K562 (cell line): ENCODE measurements around the gene DCUN1D3. TPM values are rescaled to one million over a fixed set of nuclear protein-coding genes. Genes with fewer than 3 reads are reported as not detected.

ENCODE experiments used
- ATAC-seq: fragments of 200-7000 bp; cut with Tn5 transposase; 3 replicates; pipeline ENCODE4 v1.9.1; 2020; ENCODE audit warnings: moderate library complexity
- BruUV-seq: library from RNA; stranded (reverse); fragments of 400-500 nt; replicated peaks from 2 replicates; lab custom pipeline; 2021; lab: Mats Ljungman, UMichigan
- CTCF ChIA-PET: fragments of 300-600 bp; formaldehyde crosslinking; extraction: SDS; loops from one replicate; lab custom pipeline; 2021; ENCODE audit warnings: low intra/inter-chr PET ratio; lab: Yijun Ruan, JAX
- POLR2A ChIA-PET: fragments of 300-600, 350-650 bp; sonication (Branson Sonifier 250); formaldehyde crosslinking; extraction: SDS; loops from one replicate; lab custom pipeline; 2021; ENCODE audit warnings: antibody characterized with exemption, inconsistent platforms; lab: Yijun Ruan, JAX
- DNase-seq, 4 experiments: peaks; one replicate each; pipeline versions ENCODE4 v3.0.0 to v3.0.0-alpha.2; 2011 to 2018; ENCODE audit warnings: low spot score in 3 of 4, mixed read lengths in 3 of 4; ENCODE audit errors: extremely low read depth in 1 of 4
- FAIRE-seq: peaks from 2 replicates; lab custom pipeline; 2011; peaks lifted over from hg19 to GRCh38; lab: Jason Lieb, UNC
- H2AFZ ChIP-seq: 2 replicates; pipeline ENCODE4 v1.6.0; 2011; ENCODE audit warnings: low read depth, low read length, control low read depth, inconsistent platforms
- H3K27ac ChIP-seq: fragments of 200-600 bp; 3 replicates; pipeline ENCODE4 v1.8.0; 2011; ENCODE audit warnings: low read depth, mild to moderate bottlenecking, control low read depth, inconsistent platforms, low read length, moderate library complexity, mixed read lengths; ENCODE audit errors: extremely low read depth
- H3K27me3 ChIP-seq, 2 experiments: fragments of 300-600 bp in 1 of 2; 2 replicates in 1 of 2; 3 replicates in 1 of 2; pipeline versions ENCODE4 v1.6.0 to v1.8.0; 2011; ENCODE audit warnings: inconsistent platforms in 2 of 2, low read length in 2 of 2, mild to moderate bottlenecking in 1 of 2, mixed read lengths in 1 of 2, moderate library complexity in 1 of 2; ENCODE audit not compliant: control insufficient read depth in 2 of 2, insufficient read depth in 2 of 2
- H3K36me3 ChIP-seq: fragments of 300-600 bp; 3 replicates; pipeline ENCODE4 v1.8.0; 2011; ENCODE audit warnings: mild to moderate bottlenecking, low read length, inconsistent platforms; ENCODE audit not compliant: control insufficient read depth, insufficient read depth
- H3K4me1 ChIP-seq, 2 experiments: fragments of 200-600 bp in 1 of 2; replicated peaks in 1 of 2; 2 replicates in 1 of 2; 3 replicates in 1 of 2; pipeline versions ENCODE4 v1.5.1 to v1.8.0; 2011; ENCODE audit warnings: inconsistent platforms in 2 of 2, low read length in 2 of 2, mild to moderate bottlenecking in 1 of 2, mixed read lengths in 1 of 2, moderate library complexity in 1 of 2; ENCODE audit not compliant: control insufficient read depth in 2 of 2, insufficient read depth in 2 of 2
- H3K4me2 ChIP-seq: 2 replicates; pipeline ENCODE4 v1.6.1; 2011; ENCODE audit warnings: low read length, control low read depth, inconsistent platforms, mixed read lengths; ENCODE audit not compliant: insufficient read depth
- H3K4me3 ChIP-seq: fragments of 200-600 bp; sonication (generic), shearing (Covaris generic); 2 replicates; pipeline ENCODE4 v1.5.1; 2016; ENCODE audit warnings: control low read depth, inconsistent platforms
- H3K79me2 ChIP-seq: fragments of 200-600 bp; 3 replicates; pipeline ENCODE4 v1.8.0; 2011; ENCODE audit warnings: low read length, inconsistent platforms; ENCODE audit not compliant: control insufficient read depth, insufficient read depth
- H3K9ac ChIP-seq, 2 experiments: 2 replicates each; pipeline versions ENCODE4 v1.6.0 to v1.6.1; 2011; ENCODE audit warnings: low read depth in 2 of 2, low read length in 2 of 2, control low read depth in 1 of 2, inconsistent platforms in 1 of 2, mild to moderate bottlenecking in 1 of 2, mixed read lengths in 1 of 2; ENCODE audit not compliant: insufficient read depth in 1 of 2
- H3K9me1 ChIP-seq: one replicate; pipeline ENCODE4 v1.6.0; 2011; ENCODE audit warnings: inconsistent platforms, mild to moderate bottlenecking, low read length, moderate library complexity; ENCODE audit not compliant: control insufficient read depth, insufficient read depth
- H3K9me3 ChIP-seq: replicated peaks from 2 replicates; pipeline ENCODE4 v1.5.1; 2011; ENCODE audit warnings: low read depth, low read length, inconsistent platforms; ENCODE audit not compliant: control insufficient read depth, insufficient read depth
- H4K20me1 ChIP-seq: replicated peaks from 2 replicates; pipeline ENCODE4 v1.6.1; 2011; ENCODE audit warnings: low read length, inconsistent platforms, mixed read lengths; ENCODE audit not compliant: control insufficient read depth, insufficient read depth
- SRSF3 ChIP-seq: fragments of 200-400 bp; formaldehyde crosslinking; IDR thresholded peaks from 2 replicates; pipeline ENCODE4 v1.6.1; 2016; ENCODE audit warnings: mild to moderate bottlenecking, low read length, moderate library complexity; ENCODE audit not compliant: insufficient read depth
- WGBS: fragments of 100-300 bp; shearing (Covaris generic); methylation state at CpG from one replicate; pipeline ENCODE4 v1.1.6; 2016; ENCODE audit warnings: low coverage, mixed read lengths; ENCODE audit not compliant: insufficient coverage; ENCODE audit errors: missing lambda C conversion rate; 5-methylcytosine and 5-hydroxymethylcytosine counted together
- in situ Hi-C: fragments of 300-500 bp; cut with MboI; formaldehyde crosslinking; loops from 4 replicates; pipeline ENCODE4 v1.15.0; 2018; ENCODE audit warnings: inconsistent platforms, mixed read lengths
- intact Hi-C: fragments of 100-400 bp; cut with micrococcal nuclease; formaldehyde crosslinking; loops from 2 replicates; pipeline ENCODE4 v1.14.2; 2022
- polyA plus RNA-seq, 8 experiments: library from polyadenylated mRNA; depleted of rRNA in 4 of 8; stranded (reverse) in 5 of 8; unstranded in 3 of 8; fragments of >200 nt; fragmentation: Nextera tagmentation in 2 of 8; fragmentation: Illumina TruSeq in 1 of 8; extraction: Ambion mirVana in 2 of 8; extraction: Trizol in 1 of 8; gene quantifications; 2 replicates each; pipeline versions ENCODE4 v1.2.1 to v1.2.3, GENCODE V29; 2011 to 2014; ENCODE audit warnings: inconsistent platforms in 1 of 8, missing spikeins in 1 of 8
- total RNA-seq, 7 experiments: library from RNA; depleted of rRNA in 6 of 7; stranded (reverse); fragments of >200 nt in 6 of 7; fragmentation: Illumina TruSeq in 2 of 7; extraction: Trizol in 2 of 7; gene quantifications; 2 replicates each; pipeline versions ENCODE4 v1.2.1 to v1.2.3, GENCODE V29; 2011 to 2021; ENCODE audit warnings: low replicate concordance in 1 of 7
- TF ChIP-seq, protein P1 (sequence below): fragments of 450-650 bp; IDR thresholded peaks from 2 replicates; pipeline ENCODE4 v1.6.1; 2017; ENCODE audit warnings: antibody characterized with exemption, mild to moderate bottlenecking

Gene DCUN1D3
- total and polyA plus RNA-seq, 9 of the 15 experiments (the other 6 are each of a cell fraction or from before 2014, with no cell fraction given): 1.0 to 4.7 (median 2.2) TPM

DNA sequence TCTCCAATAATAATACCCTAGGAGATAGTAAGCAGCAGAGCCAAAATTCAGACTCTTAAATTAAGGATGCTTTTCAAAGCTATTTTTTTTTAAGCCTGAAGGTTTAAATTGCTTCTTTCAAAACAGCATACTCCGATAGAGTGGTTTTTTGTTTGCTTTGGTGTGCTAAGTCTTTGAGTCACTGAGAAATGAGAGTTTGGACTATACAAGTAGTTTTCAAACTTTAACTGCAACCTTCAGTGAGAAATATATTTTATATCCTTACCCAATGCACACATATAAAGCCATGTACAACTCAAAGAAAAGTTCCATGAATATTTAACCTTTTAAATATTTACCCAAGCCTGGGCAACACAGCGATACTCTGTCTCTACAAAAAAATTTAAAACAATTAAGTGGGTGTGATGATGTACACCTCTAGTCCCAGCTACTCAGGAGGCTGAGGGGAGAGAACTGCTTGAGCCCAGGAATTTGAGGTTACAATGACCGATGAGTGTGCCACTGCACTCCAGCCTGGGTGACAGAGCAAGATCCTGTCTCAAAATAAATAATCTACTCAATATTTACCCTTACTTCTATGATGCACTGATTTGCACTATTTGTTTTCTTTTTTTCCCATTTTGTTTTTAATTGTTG is 19.2 kb downstream of the DCUN1D3 start:
- H3K9ac ChIP-seq: no peak overlapping the region
- CTCF ChIA-PET: no interaction called here
- FAIRE-seq (no peak), ATAC-seq (no peak)
- no peaks in the 10 kb centered on the region for H3K9me3 ChIP-seq
- H2AFZ ChIP-seq: no peak overlapping the region
- TF ChIP-seq SRSF3: no peak
- TF ChIP-seq, protein P1, sequence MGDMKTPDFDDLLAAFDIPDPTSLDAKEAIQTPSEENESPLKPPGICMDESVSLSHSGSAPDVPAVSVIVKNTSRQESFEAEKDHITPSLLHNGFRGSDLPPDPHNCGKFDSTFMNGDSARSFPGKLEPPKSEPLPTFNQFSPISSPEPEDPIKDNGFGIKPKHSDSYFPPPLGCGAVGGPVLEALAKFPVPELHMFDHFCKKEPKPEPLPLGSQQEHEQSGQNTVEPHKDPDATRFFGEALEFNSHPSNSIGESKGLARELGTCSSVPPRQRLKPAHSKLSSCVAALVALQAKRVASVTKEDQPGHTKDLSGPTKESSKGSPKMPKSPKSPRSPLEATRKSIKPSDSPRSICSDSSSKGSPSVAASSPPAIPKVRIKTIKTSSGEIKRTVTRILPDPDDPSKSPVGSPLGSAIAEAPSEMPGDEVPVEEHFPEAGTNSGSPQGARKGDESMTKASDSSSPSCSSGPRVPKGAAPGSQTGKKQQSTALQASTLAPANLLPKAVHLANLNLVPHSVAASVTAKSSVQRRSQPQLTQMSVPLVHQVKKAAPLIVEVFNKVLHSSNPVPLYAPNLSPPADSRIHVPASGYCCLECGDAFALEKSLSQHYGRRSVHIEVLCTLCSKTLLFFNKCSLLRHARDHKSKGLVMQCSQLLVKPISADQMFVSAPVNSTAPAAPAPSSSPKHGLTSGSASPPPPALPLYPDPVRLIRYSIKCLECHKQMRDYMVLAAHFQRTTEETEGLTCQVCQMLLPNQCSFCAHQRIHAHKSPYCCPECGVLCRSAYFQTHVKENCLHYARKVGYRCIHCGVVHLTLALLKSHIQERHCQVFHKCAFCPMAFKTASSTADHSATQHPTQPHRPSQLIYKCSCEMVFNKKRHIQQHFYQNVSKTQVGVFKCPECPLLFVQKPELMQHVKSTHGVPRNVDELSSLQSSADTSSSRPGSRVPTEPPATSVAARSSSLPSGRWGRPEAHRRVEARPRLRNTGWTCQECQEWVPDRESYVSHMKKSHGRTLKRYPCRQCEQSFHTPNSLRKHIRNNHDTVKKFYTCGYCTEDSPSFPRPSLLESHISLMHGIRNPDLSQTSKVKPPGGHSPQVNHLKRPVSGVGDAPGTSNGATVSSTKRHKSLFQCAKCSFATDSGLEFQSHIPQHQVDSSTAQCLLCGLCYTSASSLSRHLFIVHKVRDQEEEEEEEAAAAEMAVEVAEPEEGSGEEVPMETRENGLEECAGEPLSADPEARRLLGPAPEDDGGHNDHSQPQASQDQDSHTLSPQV: no peak
- TF ChIP-seq, all 486 proteins: peak for 0
- in situ Hi-C loops: no loop called here
- H3K79me2 ChIP-seq: no peaks in the 10 kb centered on the region
- no peak overlapping the region for H3K27ac ChIP-seq
- no peaks in the 10 kb centered on the region for H3K9me1 ChIP-seq
- POLR2A ChIA-PET: interaction anchor here (0.6 to 1.7 kb wide), 4 partner anchors 9 to 33 kb away, joined by 3 to 5 read pairs (median 4); no protein-coding TSS in a partner anchor
- no peak overlapping the region for H3K4me3 ChIP-seq
- H3K27me3 ChIP-seq: no peaks in the 10 kb centered on the region
- no peaks in the 10 kb centered on the region for H4K20me1 ChIP-seq
- no peaks in the 10 kb centered on the region for H3K36me3 ChIP-seq
- intact Hi-C loops: no loop called here
- 61% methylated on average over 3 of the region's 3 CpGs for WGBS
- H3K4me1 ChIP-seq: peaks cover 0 to 1% of the 10 kb centered on the region in 2 experiments; a peak in 2 of 5 replicates
- DNase-seq: no peak
- BruUV-seq: no TSS peak
- H3K4me2 ChIP-seq: no peak overlapping the region
